MM.1S (cell line): Measurements from ENCODE around the gene PRICKLE1.

Experiments used
- EZH2 ChIP-seq: fragments of 300-600 bp; sonication (generic); optimal IDR thresholded peaks from 2 replicates; pipeline ENCODE3; 2017; ENCODE audit warnings: low read depth, mild to moderate bottlenecking, antibody characterized with exemption, low read length, mixed read lengths
- TF ChIP-seq, protein P1 (sequence below): fragments of 300-600 bp; sonication (generic); IDR thresholded peaks from 2 replicates; pipeline ENCODE4 v1.5.1; 2016; ENCODE audit warnings: antibody characterized with exemption, low read length, mixed read lengths

DNA sequence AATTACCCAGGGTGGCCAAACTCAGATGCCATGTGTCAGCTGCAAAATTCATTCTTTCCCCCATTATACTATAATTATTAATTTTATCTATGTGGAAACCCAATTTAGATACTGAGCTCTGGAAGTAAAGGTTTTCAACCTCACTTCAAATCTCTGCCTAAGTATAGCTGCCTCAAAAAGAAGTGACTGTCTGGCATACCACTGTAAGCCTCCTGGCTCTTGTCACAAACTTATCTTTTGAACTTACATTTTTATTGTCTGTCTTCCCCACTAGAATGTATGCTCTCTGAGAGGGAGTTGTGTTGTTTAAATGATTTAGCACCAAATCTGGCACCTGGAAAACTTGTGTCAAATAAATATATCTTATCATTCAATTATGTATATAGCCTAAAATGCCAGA lies 16.1 kb upstream of the PRICKLE1 start:
- TF ChIP-seq, protein P1, sequence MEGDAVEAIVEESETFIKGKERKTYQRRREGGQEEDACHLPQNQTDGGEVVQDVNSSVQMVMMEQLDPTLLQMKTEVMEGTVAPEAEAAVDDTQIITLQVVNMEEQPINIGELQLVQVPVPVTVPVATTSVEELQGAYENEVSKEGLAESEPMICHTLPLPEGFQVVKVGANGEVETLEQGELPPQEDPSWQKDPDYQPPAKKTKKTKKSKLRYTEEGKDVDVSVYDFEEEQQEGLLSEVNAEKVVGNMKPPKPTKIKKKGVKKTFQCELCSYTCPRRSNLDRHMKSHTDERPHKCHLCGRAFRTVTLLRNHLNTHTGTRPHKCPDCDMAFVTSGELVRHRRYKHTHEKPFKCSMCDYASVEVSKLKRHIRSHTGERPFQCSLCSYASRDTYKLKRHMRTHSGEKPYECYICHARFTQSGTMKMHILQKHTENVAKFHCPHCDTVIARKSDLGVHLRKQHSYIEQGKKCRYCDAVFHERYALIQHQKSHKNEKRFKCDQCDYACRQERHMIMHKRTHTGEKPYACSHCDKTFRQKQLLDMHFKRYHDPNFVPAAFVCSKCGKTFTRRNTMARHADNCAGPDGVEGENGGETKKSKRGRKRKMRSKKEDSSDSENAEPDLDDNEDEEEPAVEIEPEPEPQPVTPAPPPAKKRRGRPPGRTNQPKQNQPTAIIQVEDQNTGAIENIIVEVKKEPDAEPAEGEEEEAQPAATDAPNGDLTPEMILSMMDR, result no peak
- TF ChIP-seq EZH2, result no peak
